ENCODE results near the gene H6PD. TPM values are rescaled to one million over a fixed set of nuclear protein-coding genes. Genes with fewer than 3 reads are reported as not detected.

Gene H6PD, protein sequence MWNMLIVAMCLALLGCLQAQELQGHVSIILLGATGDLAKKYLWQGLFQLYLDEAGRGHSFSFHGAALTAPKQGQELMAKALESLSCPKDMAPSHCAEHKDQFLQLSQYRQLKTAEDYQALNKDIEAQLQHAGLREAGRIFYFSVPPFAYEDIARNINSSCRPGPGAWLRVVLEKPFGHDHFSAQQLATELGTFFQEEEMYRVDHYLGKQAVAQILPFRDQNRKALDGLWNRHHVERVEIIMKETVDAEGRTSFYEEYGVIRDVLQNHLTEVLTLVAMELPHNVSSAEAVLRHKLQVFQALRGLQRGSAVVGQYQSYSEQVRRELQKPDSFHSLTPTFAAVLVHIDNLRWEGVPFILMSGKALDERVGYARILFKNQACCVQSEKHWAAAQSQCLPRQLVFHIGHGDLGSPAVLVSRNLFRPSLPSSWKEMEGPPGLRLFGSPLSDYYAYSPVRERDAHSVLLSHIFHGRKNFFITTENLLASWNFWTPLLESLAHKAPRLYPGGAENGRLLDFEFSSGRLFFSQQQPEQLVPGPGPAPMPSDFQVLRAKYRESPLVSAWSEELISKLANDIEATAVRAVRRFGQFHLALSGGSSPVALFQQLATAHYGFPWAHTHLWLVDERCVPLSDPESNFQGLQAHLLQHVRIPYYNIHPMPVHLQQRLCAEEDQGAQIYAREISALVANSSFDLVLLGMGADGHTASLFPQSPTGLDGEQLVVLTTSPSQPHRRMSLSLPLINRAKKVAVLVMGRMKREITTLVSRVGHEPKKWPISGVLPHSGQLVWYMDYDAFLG
- 8.4 and 10.2 TPM in 2 replicates for total RNA-seq (2014; rRNA removed; shearing (Covaris generic))

DNA sequence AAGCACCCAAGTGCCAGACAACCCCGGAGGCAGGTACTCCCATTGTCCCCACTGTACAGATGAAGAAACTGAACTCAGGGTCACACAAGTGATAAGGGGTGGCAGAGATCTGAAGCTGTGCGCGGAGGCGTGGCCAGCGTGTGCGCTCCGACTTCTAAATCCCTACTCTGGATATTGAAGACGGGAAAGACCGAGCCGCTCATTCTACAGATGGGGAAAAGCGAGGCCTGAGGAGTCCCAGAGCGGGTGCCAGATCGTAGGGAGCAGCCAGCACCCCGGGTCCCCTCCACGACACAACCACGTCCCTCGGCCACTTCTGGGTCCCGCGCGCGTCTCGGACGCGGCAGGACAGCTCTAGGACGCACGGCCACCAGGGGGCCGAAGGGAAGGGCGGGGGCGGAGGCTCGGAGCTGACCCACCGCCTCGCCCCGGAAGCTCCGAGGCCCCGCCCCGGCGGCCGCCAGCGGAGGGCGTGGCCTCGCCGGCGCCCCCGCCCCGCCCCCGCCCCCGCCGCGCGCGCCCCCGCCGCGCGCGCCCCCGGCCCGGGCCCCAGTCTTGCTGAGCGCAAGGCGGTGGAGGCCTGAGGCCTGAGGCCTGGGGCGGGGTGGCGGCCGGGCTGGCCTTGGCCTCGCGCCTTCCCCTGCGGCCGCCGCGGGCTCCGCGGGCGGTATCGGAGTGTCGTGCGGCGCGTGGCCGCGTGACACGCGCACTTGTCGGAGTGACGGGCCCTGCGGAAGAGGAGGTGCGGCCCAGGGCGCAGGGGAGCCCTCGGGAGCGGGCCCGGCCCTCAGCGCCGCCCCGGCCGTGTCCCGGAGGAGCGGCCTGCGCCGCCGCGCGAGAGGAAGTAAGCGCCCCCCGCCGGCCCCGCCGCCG lies at the start of gene H6PD:
TSS of gene H6PD (plus strand) at position 552 of the 873 bp plus-strand sequence. CDS start 10,161 bp downstream, outside the sequence.
- peak; percentile 88 for DNase-seq (ENCODE audit: low read depth)

DNA sequence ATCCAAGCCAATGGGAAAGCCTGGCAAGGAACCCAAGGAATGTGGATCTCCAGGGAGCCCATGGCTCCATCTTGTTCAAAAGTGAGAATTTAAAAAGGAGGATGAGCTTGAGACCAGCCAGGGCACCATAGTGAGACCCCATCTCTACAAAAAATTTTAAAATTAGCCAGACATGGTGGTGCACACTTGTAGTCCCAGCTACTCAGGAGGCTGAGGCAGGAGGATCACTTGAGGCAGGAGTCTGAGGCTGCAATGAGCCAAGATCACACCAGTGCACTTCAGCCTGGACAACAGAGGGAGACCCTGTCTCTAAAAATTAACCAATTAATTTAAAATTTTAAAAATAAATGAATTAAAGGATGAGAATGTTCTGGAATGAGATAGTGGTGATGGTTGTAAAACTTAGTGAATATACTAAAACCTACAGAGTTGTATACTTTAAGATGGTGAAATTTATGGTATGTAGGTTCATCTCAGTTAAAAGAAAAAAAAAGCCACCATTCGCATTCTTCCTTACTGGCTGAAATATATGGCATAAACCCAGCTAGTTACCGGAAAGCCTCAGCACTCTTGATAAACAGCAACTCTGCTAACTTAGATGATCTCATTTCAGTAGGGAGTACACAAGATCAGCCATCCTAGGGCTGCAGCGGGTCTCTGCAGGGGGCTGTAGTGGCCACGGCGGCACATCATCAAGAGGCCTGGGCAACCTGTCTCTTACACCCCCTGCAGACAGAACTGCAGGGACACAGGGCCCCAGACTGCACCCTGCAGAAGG lies 48.3 kb upstream of the H6PD start:
- no peak for DNase-seq (ENCODE audit: low read depth)

DNA sequence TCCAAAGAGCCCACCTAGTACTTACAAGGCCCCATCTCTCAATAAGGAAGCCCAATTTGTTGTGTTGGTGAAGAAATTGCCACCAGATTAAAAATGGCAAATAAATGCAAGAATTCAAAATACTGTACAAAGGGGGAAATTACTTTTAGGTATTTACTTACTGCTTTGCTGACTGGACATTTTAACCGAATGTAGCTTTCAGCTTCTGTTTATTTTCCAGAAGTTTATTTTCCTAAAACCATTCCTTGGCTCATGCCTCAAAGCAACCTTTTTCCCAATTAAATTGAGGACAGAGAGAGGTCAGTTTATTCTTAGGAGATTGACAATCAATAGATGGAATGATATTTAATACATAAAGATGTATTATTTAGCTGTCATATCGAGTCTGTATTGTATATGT lies 47.6 kb upstream of the H6PD start:
- no peak for DNase-seq (ENCODE audit: low read depth)

DNA sequence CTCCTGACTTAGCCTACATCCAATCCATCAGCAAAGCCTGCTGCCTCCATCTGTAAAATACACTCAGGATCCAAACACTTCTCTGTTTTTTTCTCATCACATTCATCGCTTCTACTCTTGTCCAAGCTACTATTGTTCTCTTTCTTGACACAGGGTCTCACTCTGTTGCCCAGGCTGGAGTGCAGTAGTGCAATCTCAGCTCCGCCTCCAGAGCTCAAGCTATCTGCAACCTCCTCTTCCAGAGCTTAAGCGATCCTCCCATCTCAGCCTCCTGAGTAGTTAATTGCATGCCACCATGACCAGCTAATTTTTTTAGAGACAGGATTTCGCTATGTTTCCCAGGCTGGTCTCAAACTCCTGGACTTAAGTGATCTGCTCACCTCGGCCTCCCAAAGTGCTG lies 44.3 kb upstream of the H6PD start:
- no peak for DNase-seq (ENCODE audit: low read depth)

DNA sequence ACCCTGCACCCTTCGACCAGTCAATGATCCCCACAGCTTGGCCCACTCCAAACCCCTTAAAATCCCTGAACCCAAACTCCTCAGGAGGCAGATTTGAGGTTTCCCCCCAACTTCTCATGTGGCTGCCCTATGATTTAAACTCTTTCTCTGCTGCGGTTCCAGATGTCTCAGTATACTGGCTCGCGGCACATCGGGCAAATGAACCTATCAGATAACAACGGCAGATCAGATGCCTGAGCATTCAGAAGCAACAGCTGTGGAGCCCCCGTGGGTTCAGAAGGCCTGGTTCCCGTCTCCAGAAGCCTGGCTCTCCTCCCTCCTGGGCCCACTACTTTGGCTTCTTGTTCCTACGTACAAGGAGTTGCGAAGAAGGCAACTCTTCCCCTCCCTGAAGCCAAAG lies 43.3 kb upstream of the H6PD start:
- no peak for DNase-seq (ENCODE audit: low read depth)

DNA sequence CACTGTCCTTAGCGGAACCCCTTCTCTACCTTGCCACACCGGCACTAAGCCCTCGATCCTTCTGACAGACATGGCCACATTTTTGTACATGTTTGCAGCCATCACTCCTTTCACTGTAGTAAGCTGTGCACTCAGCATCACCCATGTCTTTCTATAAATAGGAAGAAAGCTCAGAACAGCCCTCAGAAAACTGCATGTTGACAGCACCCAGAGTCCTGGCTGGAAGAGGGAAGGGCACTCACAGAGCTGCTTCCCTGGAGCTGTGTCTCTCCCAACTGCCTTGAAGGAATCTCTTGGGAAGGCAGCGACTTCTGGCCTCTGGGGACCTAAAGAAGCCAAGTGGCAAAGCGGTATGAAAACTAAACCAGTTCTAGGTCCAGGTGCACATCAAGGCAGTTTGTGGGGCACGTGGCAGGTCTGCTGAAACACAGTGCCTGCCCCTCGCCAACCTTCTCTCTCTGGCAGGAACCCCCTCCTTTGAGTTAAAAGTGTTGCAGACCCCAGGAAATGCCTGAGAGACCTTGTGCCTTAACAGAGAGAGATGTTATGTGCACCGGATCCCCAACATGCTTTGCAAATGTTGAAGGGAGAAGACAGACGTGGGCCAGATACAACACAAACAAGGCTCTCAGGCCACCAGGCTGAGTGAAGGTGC lies 41.9 kb upstream of the H6PD start:
- no peak for DNase-seq (ENCODE audit: low read depth)

DNA sequence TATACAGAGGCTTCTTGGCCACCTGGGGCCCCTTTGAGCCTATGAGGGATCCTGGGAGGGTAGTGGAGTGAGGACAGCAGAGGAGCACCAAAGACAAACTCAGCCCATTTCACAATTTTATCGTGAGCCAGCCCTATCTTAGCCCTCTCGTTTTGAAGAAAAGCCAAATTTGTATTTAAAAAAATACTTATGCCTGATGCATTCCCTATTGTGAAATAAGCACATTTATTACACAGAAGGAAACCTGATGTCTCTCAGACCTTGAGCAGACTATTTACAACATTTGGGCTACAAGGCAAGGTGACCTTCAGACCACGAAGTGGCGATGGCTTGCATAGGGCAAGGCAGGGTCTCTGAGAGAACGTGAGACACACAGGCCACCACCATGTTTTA lies 41.3 kb upstream of the H6PD start:
- DNase-seq (ENCODE audit: low read depth): no peak

DNA sequence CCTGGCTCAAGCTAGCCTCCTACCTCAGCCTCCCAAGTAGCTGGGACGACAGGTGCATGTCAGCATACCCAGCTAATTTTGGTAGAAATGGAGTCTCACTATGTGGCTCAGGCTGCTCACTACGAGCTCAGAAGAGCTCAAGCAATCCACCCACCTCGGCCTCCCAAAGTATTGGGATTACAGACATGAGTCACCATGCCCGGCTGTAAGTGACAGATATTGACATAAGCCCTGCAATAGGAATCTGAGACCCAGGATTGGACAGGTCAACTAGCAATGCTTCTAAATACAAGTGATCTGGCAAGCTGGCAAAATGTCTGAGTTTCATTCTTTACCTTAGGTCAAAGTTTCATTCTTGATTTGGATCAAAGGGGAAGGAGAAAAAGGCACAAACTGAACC lies 40.5 kb upstream of the H6PD start:
- peak; percentile 54 for DNase-seq (ENCODE audit: low read depth)

DNA sequence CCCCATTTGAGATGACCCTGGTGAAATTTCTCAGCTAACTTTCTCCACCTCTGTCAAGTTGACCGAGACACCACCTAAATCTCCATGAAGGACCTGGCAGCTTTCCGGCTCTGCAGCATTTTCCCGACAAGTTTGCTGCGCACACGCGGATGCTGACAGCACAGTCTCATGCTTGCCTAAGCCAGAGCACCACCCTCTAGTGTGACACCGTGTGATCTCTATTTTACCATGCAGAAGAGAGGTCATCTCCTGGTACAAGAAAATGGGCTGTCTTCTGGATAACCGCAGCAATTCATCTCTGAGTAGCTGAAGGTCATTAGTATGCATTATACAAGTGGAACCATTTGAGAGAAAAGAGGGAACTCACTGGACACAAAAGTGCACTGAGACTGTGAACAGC lies 38.9 kb upstream of the H6PD start:
- peak; percentile 57 for DNase-seq (ENCODE audit: low read depth)

DNA sequence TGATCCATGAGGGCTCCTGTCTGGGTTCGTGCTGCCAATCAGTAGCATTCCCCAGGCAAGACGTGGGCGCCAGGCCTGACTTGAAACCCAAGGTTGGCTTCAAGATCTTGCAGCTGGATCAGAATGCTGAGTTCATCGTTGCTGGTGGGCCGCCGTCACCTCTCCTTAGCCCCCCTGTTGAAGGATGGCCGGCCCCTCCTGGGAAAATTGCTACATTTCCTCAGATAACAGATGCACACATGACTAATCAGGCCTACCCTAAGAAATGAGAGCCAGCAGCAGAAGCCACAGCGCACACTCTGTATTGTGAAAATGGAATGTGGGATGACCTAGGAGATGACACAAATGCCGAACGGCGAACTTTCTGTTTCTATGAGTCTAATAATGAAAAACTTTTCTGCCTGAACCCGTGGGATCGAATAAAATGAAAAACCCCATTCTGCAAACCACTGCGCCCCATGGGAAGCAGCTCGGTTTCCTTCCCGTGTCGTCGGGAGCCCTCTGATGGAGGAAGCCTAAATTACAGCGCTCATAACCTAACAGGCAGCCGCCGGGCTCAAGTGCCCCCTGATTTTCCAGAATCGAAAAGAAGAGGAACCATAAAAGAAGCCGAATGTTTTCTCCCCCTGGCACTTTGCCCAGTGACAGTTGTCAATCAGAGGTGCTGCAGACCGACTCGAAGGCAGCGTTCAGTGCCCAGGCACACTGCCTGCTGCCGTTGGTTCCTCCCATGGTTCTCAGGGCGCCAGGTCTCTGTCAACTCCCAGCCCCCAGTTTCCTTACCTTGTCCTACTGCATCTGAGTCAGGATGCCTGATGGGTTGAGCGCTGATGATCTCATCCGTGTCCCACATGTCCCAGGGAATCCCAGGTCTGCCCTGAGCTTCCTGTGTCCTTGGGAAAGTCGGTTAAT lies 38.2 kb upstream of the H6PD start:
- DNase-seq (ENCODE audit: low read depth): peak; percentile 92

DNA sequence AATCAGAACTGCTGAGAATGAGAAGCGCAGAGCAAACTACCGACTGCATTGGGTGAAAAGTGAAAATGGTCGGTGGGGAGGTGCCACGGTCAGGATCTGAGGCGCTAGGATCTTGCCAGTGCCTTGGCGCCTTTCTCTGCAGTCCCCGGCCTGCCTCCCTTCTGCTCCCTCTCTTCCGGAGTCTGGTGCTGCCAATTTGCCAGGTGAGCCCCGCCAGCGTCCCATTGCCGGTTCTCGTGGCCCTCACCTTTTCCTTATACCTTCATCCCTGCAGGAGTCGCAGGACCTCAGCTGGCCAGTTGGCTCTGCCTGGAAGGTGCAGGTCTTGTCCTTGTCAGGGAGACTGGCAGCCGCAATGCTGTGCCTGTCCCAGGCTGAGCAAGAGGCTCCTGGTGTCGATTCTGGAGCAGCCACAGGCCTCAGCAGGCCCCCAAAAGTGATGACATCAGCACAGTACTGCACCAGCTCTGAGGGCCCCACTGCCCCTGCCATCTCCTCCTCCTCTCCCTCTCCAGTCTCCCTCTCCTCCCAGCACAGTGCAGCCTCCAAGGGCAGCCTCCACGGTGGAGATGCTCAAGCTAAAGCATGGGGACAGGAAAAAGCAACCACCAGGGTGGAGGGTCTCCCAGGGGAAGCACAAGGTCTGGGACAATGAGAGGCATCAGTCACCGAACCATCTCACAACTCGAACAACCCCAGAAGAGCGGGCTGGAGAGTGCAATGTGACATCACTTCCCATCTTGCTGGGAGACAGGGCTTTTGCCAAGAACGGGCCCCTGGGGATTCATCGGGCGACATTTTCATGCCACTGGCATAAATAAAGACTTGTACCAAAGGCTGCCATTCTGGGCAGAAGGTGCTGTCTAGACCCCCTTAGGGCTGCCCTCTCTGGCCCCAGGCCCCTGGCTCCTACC lies 37.1 kb upstream of the H6PD start:
- peak; percentile 50 for DNase-seq (ENCODE audit: low read depth)

DNA sequence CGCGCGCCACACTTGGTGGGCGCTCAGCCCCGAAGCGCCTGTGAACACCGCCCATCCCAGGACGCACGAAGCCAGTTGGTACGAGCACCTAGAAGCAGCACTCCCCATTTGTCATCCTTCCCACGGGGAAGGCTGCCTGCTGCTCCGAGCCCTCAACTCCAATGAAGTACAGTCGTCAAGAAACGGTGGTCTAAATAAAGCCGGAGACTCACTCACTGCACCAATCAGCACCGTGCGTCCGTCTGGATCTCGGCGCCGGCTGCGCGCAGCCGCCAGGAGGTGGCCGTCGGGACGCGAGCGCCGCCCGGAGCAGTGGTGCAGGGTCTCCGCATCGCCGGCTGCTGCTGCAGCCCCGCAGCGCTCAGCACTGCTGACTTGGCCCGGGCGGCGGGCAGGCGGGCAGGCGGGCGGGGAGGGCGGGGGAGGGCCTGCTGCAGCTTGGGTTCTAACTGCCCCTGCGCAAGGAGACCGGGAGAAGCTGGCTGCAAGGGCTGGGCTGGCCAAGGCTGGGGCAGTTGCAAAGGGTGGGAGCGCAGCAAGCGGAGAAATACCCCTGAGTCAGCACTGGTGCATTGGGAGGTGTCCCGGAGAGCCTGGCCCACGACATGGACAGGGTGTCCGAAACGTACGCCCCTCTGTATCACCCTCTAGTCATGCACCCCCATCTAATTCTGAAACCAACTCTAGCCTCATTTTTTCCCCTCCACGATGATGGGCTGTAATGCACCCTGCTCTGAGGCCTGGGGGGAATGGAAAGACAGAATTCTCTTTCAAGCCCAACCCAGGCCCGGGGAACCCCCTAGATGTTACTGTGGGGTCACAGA lies 35.8 kb upstream of the H6PD start:
- DNase-seq (ENCODE audit: low read depth): peak; percentile 75

DNA sequence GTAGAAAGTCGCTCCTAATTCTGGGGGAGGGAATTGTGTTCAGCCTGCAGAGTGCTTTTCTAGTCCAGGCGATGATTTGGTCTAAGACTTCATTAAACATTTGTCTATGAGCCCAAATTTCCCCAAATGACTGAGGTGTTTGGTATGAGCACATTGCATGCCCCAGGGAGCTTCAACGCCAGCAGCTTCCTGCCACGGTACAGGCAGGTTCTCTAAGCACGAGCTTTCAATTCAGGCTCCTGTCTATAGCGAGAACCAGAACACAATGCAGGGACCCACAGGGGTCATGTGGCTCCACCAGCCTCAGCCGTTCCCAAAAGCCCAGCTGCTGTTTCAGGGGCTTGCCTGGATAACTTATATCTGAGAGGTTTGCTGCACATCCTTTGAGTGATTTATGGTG lies 34.1 kb upstream of the H6PD start:
- DNase-seq (ENCODE audit: low read depth): peak; percentile 80

DNA sequence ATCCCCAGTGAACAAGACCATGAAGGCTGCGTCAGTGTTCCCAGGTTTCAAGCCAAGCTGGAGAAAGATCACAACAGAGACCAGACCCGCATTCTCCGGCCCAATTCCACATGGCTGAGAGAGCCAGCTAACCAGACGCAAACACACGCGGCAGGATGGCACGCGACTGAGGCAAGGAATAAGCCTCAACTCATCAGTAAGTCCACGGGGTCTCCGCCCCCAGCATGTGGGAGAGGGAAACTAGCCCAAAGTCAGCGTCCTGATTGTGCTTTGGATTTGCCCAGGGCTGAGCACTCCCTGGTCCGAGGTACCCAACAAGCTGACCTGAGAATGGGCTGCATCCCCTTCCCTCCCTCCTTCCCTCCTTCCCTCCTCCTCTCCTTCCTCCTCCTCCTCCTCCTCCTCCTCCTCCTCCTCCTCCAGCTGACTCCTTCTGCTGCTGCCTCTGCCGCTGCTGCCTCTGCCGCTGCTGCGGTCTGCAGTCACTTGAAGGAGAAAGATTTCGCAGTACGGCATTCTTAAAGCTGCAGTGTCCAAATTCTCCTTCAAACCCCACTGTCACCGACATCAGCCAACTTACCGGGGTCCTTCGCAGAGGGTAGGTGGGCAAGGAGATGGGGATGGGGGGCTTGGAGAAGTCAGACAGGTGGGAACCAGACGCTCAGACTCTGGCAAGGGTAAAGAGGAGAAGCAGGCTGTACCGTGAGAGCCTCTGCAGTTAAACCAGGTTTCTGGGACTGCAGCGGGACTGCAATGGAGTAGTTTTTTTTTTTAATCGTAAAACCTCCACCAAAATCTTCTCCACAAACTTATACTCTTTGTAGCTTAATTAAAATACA lies 33.0 kb upstream of the H6PD start:
- peak; percentile 91 for DNase-seq (ENCODE audit: low read depth)

DNA sequence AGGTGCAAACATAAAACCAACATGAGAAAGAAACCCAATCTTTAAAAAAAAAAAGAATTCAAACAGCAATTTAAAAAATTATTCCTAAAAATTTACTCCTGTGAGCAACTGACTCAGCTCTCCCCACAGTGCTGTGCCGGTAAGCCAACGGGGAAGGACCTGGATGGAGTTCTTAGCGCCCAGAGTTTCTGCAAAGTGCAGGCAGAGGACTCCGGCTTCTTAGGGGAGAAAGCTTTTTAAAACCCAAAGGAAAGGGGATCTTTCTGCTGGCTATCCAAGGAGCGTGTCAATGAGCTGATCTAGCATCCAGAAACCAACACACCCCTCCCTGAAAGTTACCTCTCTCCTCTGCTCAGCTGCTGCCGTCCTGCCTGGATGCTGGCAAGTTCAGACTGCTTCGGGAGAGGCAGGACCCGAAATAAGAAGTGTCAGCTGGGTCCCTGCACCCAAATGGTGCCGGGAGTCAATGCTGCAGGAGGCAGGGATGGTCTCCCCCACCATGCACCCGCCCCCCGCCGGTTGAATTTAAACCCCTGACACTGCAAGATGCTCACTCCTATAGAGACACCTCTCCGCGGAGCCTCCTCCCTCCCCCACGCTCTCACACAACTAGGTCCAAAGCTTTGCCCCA lies 32.2 kb upstream of the H6PD start:
- peak; percentile 52 for DNase-seq (ENCODE audit: low read depth)

DNA sequence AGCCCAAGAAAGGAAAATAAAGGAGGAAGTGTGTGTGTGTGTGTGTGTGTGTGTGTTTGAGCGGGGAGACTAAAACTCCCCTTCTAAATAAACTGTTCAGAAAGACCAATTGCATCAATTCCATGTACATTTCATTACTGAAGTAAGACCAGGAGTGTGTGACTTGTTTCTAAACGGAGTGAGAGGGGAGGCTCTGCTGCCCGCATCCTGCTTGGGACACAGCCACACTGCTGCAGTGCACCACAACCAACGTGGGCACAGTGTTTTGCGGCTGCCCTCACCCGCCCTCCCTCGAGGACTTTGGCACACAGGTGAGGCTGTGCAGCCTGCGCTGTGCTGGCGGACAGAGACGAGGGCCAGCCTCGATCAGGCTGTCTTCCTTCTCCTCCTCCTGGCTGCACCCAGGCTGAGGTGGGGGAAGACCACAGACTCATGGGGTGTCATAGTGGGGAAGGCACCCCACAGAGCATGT lies 31.0 kb upstream of the H6PD start:
- DNase-seq (ENCODE audit: low read depth): peak; percentile 52
